Measurements from ENCODE around the gene MYRIP.

MYRIP gene

GRCh38 chr3:40240921-40241320 lies 431.5 kb downstream of the MYRIP start:
- H3K9me3 ChIP-seq (ENCODE audit: control insufficient read depth, low read length) = no peaks in the 10 kb centered on the region
- no peak for DNase-seq
- no peaks in the 10 kb centered on the region for H3K27me3 ChIP-seq (replicated peaks; ENCODE audit: control insufficient read depth, insufficient read depth, low read length, poor library complexity, severe bottlenecking)
- H3K4me3 ChIP-seq (ENCODE audit: insufficient read depth, low read depth, low read length, poor library complexity, severe bottlenecking) = no peak overlapping the region
- H3K27ac ChIP-seq (ENCODE audit: insufficient read depth, low read length, poor library complexity, severe bottlenecking) = no peak overlapping the region
- H3K36me3 ChIP-seq (ENCODE audit: control insufficient read depth, insufficient read depth, low read length) = no peaks in the 10 kb centered on the region
- no peaks in the 10 kb centered on the region for H3K4me1 ChIP-seq (ENCODE audit: control insufficient read depth, insufficient read depth, low read length, poor library complexity, severe bottlenecking)

DNA sequence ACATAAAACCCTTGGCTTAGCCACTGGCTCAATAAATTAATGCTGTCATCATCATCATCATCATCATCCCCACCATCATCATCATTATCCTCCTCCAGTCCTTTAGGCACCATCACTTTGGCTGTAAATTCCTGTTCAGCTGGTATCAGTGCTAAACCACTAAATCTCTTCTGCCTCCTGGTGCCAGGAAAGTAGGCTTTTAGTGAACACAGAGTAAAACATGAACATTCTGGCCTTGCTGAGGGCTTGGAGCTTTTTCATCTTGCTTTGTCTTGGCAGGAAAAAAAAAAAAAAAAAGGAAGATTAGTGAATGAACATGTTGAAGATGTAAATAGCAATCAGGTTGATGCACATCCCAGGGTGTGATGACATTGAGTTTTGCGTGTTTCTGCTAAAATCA lies 432.8 kb downstream of the MYRIP start:
- DNase-seq = no peak

DNA sequence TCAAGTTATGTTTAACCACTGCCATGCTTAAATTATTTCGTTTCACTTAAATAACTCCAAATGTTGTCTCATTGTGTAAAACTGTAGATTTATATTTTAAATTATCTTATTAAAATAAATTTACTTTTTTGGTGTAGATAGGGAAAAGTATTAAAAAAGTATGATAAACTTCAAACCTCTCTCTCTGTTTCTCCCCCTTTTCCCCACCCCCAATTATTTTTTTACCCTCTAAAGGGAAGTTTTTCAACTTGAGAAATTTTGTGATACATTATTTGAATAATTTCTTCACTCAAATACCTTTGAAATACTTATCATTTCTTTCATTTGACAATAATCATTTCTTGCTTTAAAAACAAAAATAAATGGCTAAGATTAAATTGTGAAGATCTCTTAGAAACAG lies 433.2 kb downstream of the MYRIP start:
- H3K4me3 ChIP-seq (ENCODE audit: insufficient read depth, low read depth, low read length, poor library complexity, severe bottlenecking) = no peak overlapping the region
- DNase-seq = no peak

More for the DNA sequence above, 432.8 kb downstream of the MYRIP start:
- H3K27me3 ChIP-seq (replicated peaks; ENCODE audit: control insufficient read depth, insufficient read depth, low read length, poor library complexity, severe bottlenecking) = no peaks in the 10 kb centered on the region
- H3K27ac ChIP-seq (ENCODE audit: insufficient read depth, low read length, poor library complexity, severe bottlenecking) = no peak overlapping the region
- no peaks in the 10 kb centered on the region for H3K36me3 ChIP-seq (ENCODE audit: control insufficient read depth, insufficient read depth, low read length)
- H3K9me3 ChIP-seq (ENCODE audit: control insufficient read depth, low read length) = no peaks in the 10 kb centered on the region
- no peaks in the 10 kb centered on the region for H3K4me1 ChIP-seq (ENCODE audit: control insufficient read depth, insufficient read depth, low read length, poor library complexity, severe bottlenecking)
- no peak overlapping the region for H3K4me3 ChIP-seq (ENCODE audit: insufficient read depth, low read depth, low read length, poor library complexity, severe bottlenecking)

GRCh38 chr3:40243056-40243455 lies 433.6 kb downstream of the MYRIP start:
- H3K36me3 ChIP-seq (ENCODE audit: control insufficient read depth, insufficient read depth, low read length) = no peaks in the 10 kb centered on the region
- no peaks in the 10 kb centered on the region for H3K9me3 ChIP-seq (ENCODE audit: control insufficient read depth, low read length)
- no peaks in the 10 kb centered on the region for H3K27me3 ChIP-seq (replicated peaks; ENCODE audit: control insufficient read depth, insufficient read depth, low read length, poor library complexity, severe bottlenecking)
- no peak overlapping the region for H3K27ac ChIP-seq (ENCODE audit: insufficient read depth, low read length, poor library complexity, severe bottlenecking)
- DNase-seq = no peak
- H3K4me1 ChIP-seq (ENCODE audit: control insufficient read depth, insufficient read depth, low read length, poor library complexity, severe bottlenecking) = no peaks in the 10 kb centered on the region
- no peak overlapping the region for H3K4me3 ChIP-seq (ENCODE audit: insufficient read depth, low read depth, low read length, poor library complexity, severe bottlenecking)

More for the DNA sequence above, 433.2 kb downstream of the MYRIP start:
- H3K36me3 ChIP-seq (ENCODE audit: control insufficient read depth, insufficient read depth, low read length) = no peaks in the 10 kb centered on the region
- no peaks in the 10 kb centered on the region for H3K9me3 ChIP-seq (ENCODE audit: control insufficient read depth, low read length)
- no peak overlapping the region for H3K27ac ChIP-seq (ENCODE audit: insufficient read depth, low read length, poor library complexity, severe bottlenecking)
- no peaks in the 10 kb centered on the region for H3K27me3 ChIP-seq (replicated peaks; ENCODE audit: control insufficient read depth, insufficient read depth, low read length, poor library complexity, severe bottlenecking)
- no peaks in the 10 kb centered on the region for H3K4me1 ChIP-seq (ENCODE audit: control insufficient read depth, insufficient read depth, low read length, poor library complexity, severe bottlenecking)

- no peak for DNase-seq
- Histone ChIP-seq H3K9me3 (ENCODE audit: control insufficient read depth, low read length) (no peaks in the 10 kb centered on the region), H3K27ac (ENCODE audit: insufficient read depth, low read length, poor library complexity, severe bottlenecking) (no peak overlapping the region), H3K4me1 (ENCODE audit: control insufficient read depth, insufficient read depth, low read length, poor library complexity, severe bottlenecking) (no peaks in the 10 kb centered on the region), H3K4me3 (ENCODE audit: insufficient read depth, low read depth, low read length, poor library complexity, severe bottlenecking) (no peak overlapping the region), H3K27me3 (replicated peaks; ENCODE audit: control insufficient read depth, insufficient read depth, low read length, poor library complexity, severe bottlenecking) (no peaks in the 10 kb centered on the region), H3K36me3 (ENCODE audit: control insufficient read depth, insufficient read depth, low read length) (no peaks in the 10 kb centered on the region)
These were observed 438.5 kb downstream of the MYRIP start for GRCh38 chr3:40247714-40248454.

DNA sequence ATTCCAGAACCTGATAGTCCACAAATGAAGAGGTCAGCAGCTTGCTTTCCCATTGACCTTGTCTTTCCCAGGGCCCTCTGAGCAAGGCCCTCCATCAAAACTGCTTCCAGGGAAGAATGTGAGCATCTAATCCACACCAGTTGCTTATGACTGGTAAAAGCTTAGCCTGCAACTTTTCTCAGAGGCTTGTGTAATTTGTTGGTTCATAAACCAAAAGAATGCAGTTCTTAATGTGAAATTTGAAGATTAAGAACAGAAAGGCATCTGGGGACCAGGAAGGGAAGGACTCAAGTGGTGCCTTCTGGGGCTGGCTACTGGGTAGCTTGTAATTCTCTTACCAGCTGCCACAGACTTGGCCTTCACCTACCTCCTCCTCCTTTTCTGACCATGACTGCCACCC lies 439.2 kb downstream of the MYRIP start:
- Histone ChIP-seq H3K27ac (ENCODE audit: insufficient read depth, low read length, poor library complexity, severe bottlenecking) (no peak overlapping the region), H3K4me1 (ENCODE audit: control insufficient read depth, insufficient read depth, low read length, poor library complexity, severe bottlenecking) (no peaks in the 10 kb centered on the region), H3K36me3 (ENCODE audit: control insufficient read depth, insufficient read depth, low read length) (no peaks in the 10 kb centered on the region), H3K9me3 (ENCODE audit: control insufficient read depth, low read length) (no peaks in the 10 kb centered on the region), H3K27me3 (replicated peaks; ENCODE audit: control insufficient read depth, insufficient read depth, low read length, poor library complexity, severe bottlenecking) (no peaks in the 10 kb centered on the region), H3K4me3 (ENCODE audit: insufficient read depth, low read depth, low read length, poor library complexity, severe bottlenecking) (no peak overlapping the region)
- no peak for DNase-seq

- no peak overlapping the region for H3K27ac ChIP-seq (ENCODE audit: insufficient read depth, low read length, poor library complexity, severe bottlenecking)
These were observed 439.8 kb downstream of the MYRIP start for GRCh38 chr3:40249168-40249567.

DNA sequence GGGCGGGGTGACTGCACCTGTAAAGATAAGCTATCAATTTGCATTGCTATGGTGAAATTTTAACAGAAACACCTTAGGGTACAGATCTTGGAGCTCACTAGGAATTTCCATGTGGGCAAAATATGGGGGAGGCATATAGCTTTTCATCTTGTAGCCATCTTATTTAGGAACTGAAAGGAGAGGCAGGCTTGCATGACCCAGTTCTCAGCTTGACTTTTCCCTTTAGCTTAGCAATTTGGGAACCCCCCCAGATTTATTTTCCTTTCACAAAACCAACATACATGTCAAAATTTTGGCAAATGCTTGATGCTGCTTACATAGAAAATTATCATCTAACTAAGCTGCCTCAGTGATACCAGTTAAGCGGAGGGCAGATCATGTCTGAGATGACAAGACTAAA lies 445.1 kb downstream of the MYRIP start:
- Histone ChIP-seq H3K27me3 (replicated peaks; ENCODE audit: control insufficient read depth, insufficient read depth, low read length, poor library complexity, severe bottlenecking) (no peaks in the 10 kb centered on the region), H3K4me1 (ENCODE audit: control insufficient read depth, insufficient read depth, low read length, poor library complexity, severe bottlenecking) (no peaks in the 10 kb centered on the region), H3K36me3 (ENCODE audit: control insufficient read depth, insufficient read depth, low read length) (no peaks in the 10 kb centered on the region), H3K9me3 (ENCODE audit: control insufficient read depth, low read length) (no peaks in the 10 kb centered on the region), H3K27ac (ENCODE audit: insufficient read depth, low read length, poor library complexity, severe bottlenecking) (no peak overlapping the region), H3K4me3 (ENCODE audit: insufficient read depth, low read depth, low read length, poor library complexity, severe bottlenecking) (no peak overlapping the region)
- DNase-seq = no peak

More at GRCh38 chr3:40249168-40249567, 439.8 kb downstream of the MYRIP start:
- H3K36me3 ChIP-seq (ENCODE audit: control insufficient read depth, insufficient read depth, low read length) = no peaks in the 10 kb centered on the region
- H3K9me3 ChIP-seq (ENCODE audit: control insufficient read depth, low read length) = no peaks in the 10 kb centered on the region
- H3K4me3 ChIP-seq (ENCODE audit: insufficient read depth, low read depth, low read length, poor library complexity, severe bottlenecking) = no peak overlapping the region
- H3K27me3 ChIP-seq (replicated peaks; ENCODE audit: control insufficient read depth, insufficient read depth, low read length, poor library complexity, severe bottlenecking) = no peaks in the 10 kb centered on the region
- no peak for DNase-seq
- H3K4me1 ChIP-seq (ENCODE audit: control insufficient read depth, insufficient read depth, low read length, poor library complexity, severe bottlenecking) = no peaks in the 10 kb centered on the region

- H3K9me3 ChIP-seq (ENCODE audit: control insufficient read depth, low read length) = no peaks in the 10 kb centered on the region
- no peak for DNase-seq
- H3K4me3 ChIP-seq (ENCODE audit: insufficient read depth, low read depth, low read length, poor library complexity, severe bottlenecking) = no peak overlapping the region
- no peaks in the 10 kb centered on the region for H3K36me3 ChIP-seq (ENCODE audit: control insufficient read depth, insufficient read depth, low read length)
- no peak overlapping the region for H3K27ac ChIP-seq (ENCODE audit: insufficient read depth, low read length, poor library complexity, severe bottlenecking)
- H3K4me1 ChIP-seq (ENCODE audit: control insufficient read depth, insufficient read depth, low read length, poor library complexity, severe bottlenecking) = no peaks in the 10 kb centered on the region
- H3K27me3 ChIP-seq (replicated peaks; ENCODE audit: control insufficient read depth, insufficient read depth, low read length, poor library complexity, severe bottlenecking) = no peaks in the 10 kb centered on the region
These were observed 445.5 kb downstream of the MYRIP start for GRCh38 chr3:40254891-40255290.

GRCh38 chr3:40255532-40255931 lies 446.1 kb downstream of the MYRIP start:
- Histone ChIP-seq H3K4me1 (ENCODE audit: control insufficient read depth, insufficient read depth, low read length, poor library complexity, severe bottlenecking) (no peaks in the 10 kb centered on the region), H3K4me3 (ENCODE audit: insufficient read depth, low read depth, low read length, poor library complexity, severe bottlenecking) (no peak overlapping the region), H3K27me3 (replicated peaks; ENCODE audit: control insufficient read depth, insufficient read depth, low read length, poor library complexity, severe bottlenecking) (no peaks in the 10 kb centered on the region), H3K27ac (ENCODE audit: insufficient read depth, low read length, poor library complexity, severe bottlenecking) (no peak overlapping the region), H3K36me3 (ENCODE audit: control insufficient read depth, insufficient read depth, low read length) (no peaks in the 10 kb centered on the region), H3K9me3 (ENCODE audit: control insufficient read depth, low read length) (no peaks in the 10 kb centered on the region)
- DNase-seq = no peak

Data from effector memory CD4-positive, alpha-beta T cell (primary cell).